GM06990 (cell line): ENCODE results near the gene MINDY3.

Source experiments
- DNase-seq: peaks from one replicate; pipeline ENCODE4 v3.0.0-alpha.2; 2011; ENCODE audit not compliant: insufficient read length; ENCODE audit errors: extremely low read depth
- H3K27me3 ChIP-seq: replicated peaks from 2 replicates; pipeline ENCODE4 v1.6.0; 2011; ENCODE audit warnings: low read length; ENCODE audit not compliant: control insufficient read depth, insufficient read depth
- H3K36me3 ChIP-seq: 2 replicates; pipeline ENCODE4 v1.5.1; 2011; ENCODE audit warnings: low read length; ENCODE audit not compliant: control insufficient read depth, insufficient read depth
- H3K4me3 ChIP-seq: replicated peaks from 2 replicates; pipeline ENCODE4 v1.5.1; 2011; ENCODE audit warnings: low read depth, mild to moderate bottlenecking, control low read depth, low read length
- CTCF ChIP-seq: IDR thresholded peaks from 2 replicates; pipeline ENCODE4 v1.5.1; 2011; ENCODE audit warnings: low read length, control low read depth, mild to moderate bottlenecking, inconsistent platforms; ENCODE audit not compliant: insufficient read depth, poor library complexity, severe bottlenecking

The MINDY3 gene

GRCh38 chr10:15796098-15796759 is 64.1 kb downstream of the MINDY3 start:
- DNase-seq: no peak
- no peaks in the 10 kb centered on the region; the same call in none of the 2 replicates for H3K36me3 ChIP-seq
- H3K27me3 ChIP-seq: no peaks in the 10 kb centered on the region
- TF ChIP-seq CTCF: no peak
- H3K4me3 ChIP-seq: no peak overlapping the region

GRCh38 chr10:15795036-15795792 is 65.1 kb downstream of the MINDY3 start:
- DNase-seq: no peak
- no peak for TF ChIP-seq CTCF
- H3K36me3 ChIP-seq: no peaks in the 10 kb centered on the region; the same call in none of the 2 replicates
- H3K27me3 ChIP-seq: no peaks in the 10 kb centered on the region
- no peak overlapping the region for H3K4me3 ChIP-seq

- H3K36me3 ChIP-seq: no peaks in the 10 kb centered on the region; the same call in none of the 2 replicates
- no peak overlapping the region for H3K4me3 ChIP-seq
- DNase-seq: no peak
- TF ChIP-seq CTCF: no peak
- no peaks in the 10 kb centered on the region for H3K27me3 ChIP-seq
Observed at GRCh38 chr10:15794569-15794968, 65.7 kb downstream of the MINDY3 start.

GRCh38 chr10:15793664-15794063 is 66.6 kb downstream of the MINDY3 start:
- no peak for DNase-seq
- Histone ChIP-seq H3K36me3 (no peaks in the 10 kb centered on the region; the same call in none of the 2 replicates), H3K27me3 (no peaks in the 10 kb centered on the region), H3K4me3 (no peak overlapping the region)
- TF ChIP-seq CTCF: no peak

GRCh38 chr10:15792777-15793176 is 67.5 kb downstream of the MINDY3 start:
- TF ChIP-seq CTCF: no peak
- DNase-seq: no peak
- Histone ChIP-seq H3K36me3 (no peaks in the 10 kb centered on the region; the same call in none of the 2 replicates), H3K4me3 (no peak overlapping the region), H3K27me3 (no peaks in the 10 kb centered on the region)
